Measurements from ENCODE around the gene HK3.

DNA sequence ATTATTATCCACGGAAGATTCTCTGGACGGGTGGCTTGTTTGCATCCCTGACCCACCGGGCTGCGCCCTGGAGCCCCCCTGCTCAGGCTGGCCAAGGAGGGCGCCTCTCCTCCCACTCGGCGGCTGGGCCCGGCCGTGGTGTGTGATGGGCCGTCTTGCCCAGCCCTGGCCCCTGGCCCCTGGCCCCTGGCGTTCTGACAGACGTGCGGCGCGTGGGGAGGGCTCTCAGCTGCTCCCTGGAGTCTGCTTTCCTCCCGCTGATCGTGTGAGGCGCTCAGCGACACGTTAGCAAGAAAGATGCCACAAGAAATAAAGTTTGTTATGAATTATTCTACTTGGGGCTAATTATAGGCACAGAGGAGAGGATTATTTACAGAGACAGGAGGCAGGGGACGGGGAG, 55.5 kb downstream of the HK3 start:
- TF ChIP-seq, protein P1, sequence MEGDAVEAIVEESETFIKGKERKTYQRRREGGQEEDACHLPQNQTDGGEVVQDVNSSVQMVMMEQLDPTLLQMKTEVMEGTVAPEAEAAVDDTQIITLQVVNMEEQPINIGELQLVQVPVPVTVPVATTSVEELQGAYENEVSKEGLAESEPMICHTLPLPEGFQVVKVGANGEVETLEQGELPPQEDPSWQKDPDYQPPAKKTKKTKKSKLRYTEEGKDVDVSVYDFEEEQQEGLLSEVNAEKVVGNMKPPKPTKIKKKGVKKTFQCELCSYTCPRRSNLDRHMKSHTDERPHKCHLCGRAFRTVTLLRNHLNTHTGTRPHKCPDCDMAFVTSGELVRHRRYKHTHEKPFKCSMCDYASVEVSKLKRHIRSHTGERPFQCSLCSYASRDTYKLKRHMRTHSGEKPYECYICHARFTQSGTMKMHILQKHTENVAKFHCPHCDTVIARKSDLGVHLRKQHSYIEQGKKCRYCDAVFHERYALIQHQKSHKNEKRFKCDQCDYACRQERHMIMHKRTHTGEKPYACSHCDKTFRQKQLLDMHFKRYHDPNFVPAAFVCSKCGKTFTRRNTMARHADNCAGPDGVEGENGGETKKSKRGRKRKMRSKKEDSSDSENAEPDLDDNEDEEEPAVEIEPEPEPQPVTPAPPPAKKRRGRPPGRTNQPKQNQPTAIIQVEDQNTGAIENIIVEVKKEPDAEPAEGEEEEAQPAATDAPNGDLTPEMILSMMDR (conservative IDR thresholded peaks at IDR 0.05 in 1 of 2, IDR thresholded peaks at IDR 0.05 in 1 of 2; ENCODE audit: extremely low read depth in 1 of 2, insufficient read depth in 1 of 2, low read depth in 1 of 2, low read length in 2 of 2), result no peak
- no peak for TF ChIP-seq EZH2 (IDR thresholded peaks at IDR 0.05; ENCODE audit: borderline replicate concordance, low read length)

Data from mammary epithelial cell (primary cell).